Breast epithelium (tissue), 3 donors: ENCODE data around the gene SERPINB6.
"Not testable (repeated sequence)": the region's sequence is repeated elsewhere in the genome, so short reads cannot be mapped to it uniquely, and the experiment has no call there.

Source experiments
- POLR2A ChIP-seq: fragments of 450-650 bp; IDR thresholded peaks from one replicate; pipeline ENCODE4 v1.6.1; 2016; ENCODE audit warnings: antibody characterized with exemption, mild to moderate bottlenecking, moderate library complexity
- POLR2AphosphoS5 ChIP-seq, 3 donors: sonication (generic); formaldehyde crosslinking; IDR thresholded peaks; one replicate each; pipeline ENCODE4 v1.6.1; 2017; ENCODE audit warnings: antibody characterized with exemption in 3 of 3
- TF ChIP-seq, protein P1 (sequence below), 3 donors: fragments of 450-650 bp; IDR thresholded peaks; one replicate each; pipeline ENCODE4 v1.5.1; 2016 to 2017; ENCODE audit warnings: antibody characterized with exemption in 3 of 3, mild to moderate bottlenecking in 3 of 3, moderate library complexity in 3 of 3

DNA sequence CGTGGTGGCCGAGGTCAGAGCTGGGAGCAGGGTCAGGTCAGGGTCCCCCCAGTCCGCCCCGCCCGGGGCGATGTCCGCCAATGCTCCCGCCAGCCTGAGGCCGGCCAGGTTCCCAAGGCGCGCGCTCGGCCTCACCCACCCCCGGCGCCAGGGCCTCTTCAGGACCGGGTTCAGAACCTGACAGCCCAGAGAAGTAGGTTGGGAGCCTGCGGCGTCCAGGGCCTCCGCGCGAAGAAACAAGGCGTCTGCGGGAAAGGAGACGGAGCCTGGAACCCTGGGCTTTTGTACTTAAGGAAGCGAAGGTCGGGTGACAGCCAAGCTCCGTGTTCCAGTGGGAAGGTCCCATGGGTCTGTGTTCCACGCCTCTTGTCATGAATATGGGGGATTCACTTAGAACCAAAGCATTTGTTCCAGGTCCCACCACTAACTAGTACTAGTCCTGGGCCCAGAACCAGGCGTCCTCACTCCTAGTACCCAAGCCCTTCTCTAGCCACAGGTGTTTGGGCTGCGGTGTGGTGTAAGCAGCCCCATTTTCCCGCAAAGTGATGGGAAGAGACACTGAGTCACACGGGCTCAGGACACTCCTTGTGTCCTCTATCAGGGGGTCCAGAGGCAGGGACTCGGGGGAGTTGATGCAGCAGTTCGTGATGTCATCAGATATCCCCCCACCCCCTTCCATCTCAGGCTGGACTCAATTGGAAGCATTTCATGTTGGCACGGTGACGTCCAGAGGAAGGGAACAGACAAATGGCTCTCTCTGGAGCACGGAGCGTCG, 67.8 kb downstream of the SERPINB6 start:
- TF ChIP-seq, protein P1, sequence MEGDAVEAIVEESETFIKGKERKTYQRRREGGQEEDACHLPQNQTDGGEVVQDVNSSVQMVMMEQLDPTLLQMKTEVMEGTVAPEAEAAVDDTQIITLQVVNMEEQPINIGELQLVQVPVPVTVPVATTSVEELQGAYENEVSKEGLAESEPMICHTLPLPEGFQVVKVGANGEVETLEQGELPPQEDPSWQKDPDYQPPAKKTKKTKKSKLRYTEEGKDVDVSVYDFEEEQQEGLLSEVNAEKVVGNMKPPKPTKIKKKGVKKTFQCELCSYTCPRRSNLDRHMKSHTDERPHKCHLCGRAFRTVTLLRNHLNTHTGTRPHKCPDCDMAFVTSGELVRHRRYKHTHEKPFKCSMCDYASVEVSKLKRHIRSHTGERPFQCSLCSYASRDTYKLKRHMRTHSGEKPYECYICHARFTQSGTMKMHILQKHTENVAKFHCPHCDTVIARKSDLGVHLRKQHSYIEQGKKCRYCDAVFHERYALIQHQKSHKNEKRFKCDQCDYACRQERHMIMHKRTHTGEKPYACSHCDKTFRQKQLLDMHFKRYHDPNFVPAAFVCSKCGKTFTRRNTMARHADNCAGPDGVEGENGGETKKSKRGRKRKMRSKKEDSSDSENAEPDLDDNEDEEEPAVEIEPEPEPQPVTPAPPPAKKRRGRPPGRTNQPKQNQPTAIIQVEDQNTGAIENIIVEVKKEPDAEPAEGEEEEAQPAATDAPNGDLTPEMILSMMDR (IDR thresholded peaks at IDR 0.05) = not testable (repeated sequence)
- TF ChIP-seq POLR2A; POLR2AphosphoS5 (IDR thresholded peaks at IDR 0.05): not testable (repeated sequence)
